ENCODE data around the gene RABAC1.
"Not testable (repeated sequence)": the region's sequence is repeated elsewhere in the genome, so short reads cannot be mapped to it uniquely, and the experiment has no call there.

RABAC1 gene

GRCh38 chr19:41939209-41939608 lies 19.9 kb downstream of the RABAC1 start:
- not testable (repeated sequence) for H3K23ac ChIP-seq (ENCODE audit: low read depth, low read length, poor library complexity); H3K36me3 ChIP-seq (replicated peaks in 1 of 2; ENCODE audit: control insufficient read depth in 2 of 2, insufficient read depth in 2 of 2, low read length in 2 of 2); H2BK15ac ChIP-seq (ENCODE audit: low read length); H3K9ac ChIP-seq (ENCODE audit: low read depth, low read length, poor library complexity); H2BK120ac ChIP-seq (ENCODE audit: low read depth, low read length); H3K4me1 ChIP-seq (ENCODE audit: control insufficient read depth in 2 of 2, insufficient read depth in 1 of 2, low read depth in 1 of 2, low read length in 2 of 2); DNase-seq (ENCODE audit: low spot score); H2AK5ac ChIP-seq (ENCODE audit: low read depth, low read length); H2BK12ac ChIP-seq (ENCODE audit: low read length); H3K4me2 ChIP-seq (ENCODE audit: insufficient read depth, low read length, poor library complexity, severe bottlenecking); H2BK5ac ChIP-seq (ENCODE audit: low read length); H4K91ac ChIP-seq (ENCODE audit: low read depth, low read length, poor library complexity); H3K9me3 ChIP-seq (replicated peaks in 1 of 2; ENCODE audit: control insufficient read depth in 2 of 2, insufficient read depth in 1 of 2, low read depth in 1 of 2, low read length in 2 of 2); H3K18ac ChIP-seq (ENCODE audit: low read length); H2AFZ ChIP-seq (ENCODE audit: low read length); H3K4ac ChIP-seq (ENCODE audit: low read length); H3K4me3 ChIP-seq (ENCODE audit: low read length in 2 of 2); H3K14ac ChIP-seq (ENCODE audit: low read length); H4K8ac ChIP-seq (ENCODE audit: low read depth, low read length); H3K79me1 ChIP-seq (ENCODE audit: low read depth, low read length); H3K27ac ChIP-seq (replicated peaks; ENCODE audit: low read length)
- peaks cover 6 to 59% (median 42%) of the 10 kb centered on the region in 3 experiments for H3K27me3 ChIP-seq (ENCODE audit: control insufficient read depth in 3 of 3, insufficient read depth in 3 of 3, low read depth in 1 of 3, low read length in 3 of 3)

GRCh38 chr19:41937525-41938468 lies 21.3 kb downstream of the RABAC1 start:
- Histone ChIP-seq H3K79me1 (ENCODE audit: low read depth, low read length) (no peaks in the 10 kb centered on the region), H2BK120ac (ENCODE audit: low read depth, low read length) (no peak overlapping the region), H3K4ac (ENCODE audit: low read length) (no peak overlapping the region), H3K14ac (ENCODE audit: low read length) (no peak overlapping the region), H3K36me3 (replicated peaks in 1 of 2; ENCODE audit: control insufficient read depth in 2 of 2, insufficient read depth in 2 of 2, low read length in 2 of 2) (no peaks in the 10 kb centered on the region), H3K27ac (replicated peaks; ENCODE audit: low read length) (no peak overlapping the region), H2AFZ (ENCODE audit: low read length) (no peak overlapping the region), H3K18ac (ENCODE audit: low read length) (no peak overlapping the region), H3K4me1 (ENCODE audit: control insufficient read depth in 2 of 2, insufficient read depth in 1 of 2, low read depth in 1 of 2, low read length in 2 of 2) (peaks cover 0 to 2% of the 10 kb centered on the region in 2 donors), H3K9me3 (replicated peaks in 1 of 2; ENCODE audit: control insufficient read depth in 2 of 2, insufficient read depth in 1 of 2, low read depth in 1 of 2, low read length in 2 of 2) (no peaks in the 10 kb centered on the region), H2BK5ac (ENCODE audit: low read length) (no peak overlapping the region), H3K23ac (ENCODE audit: low read depth, low read length, poor library complexity) (no peak overlapping the region), H3K4me2 (ENCODE audit: insufficient read depth, low read length, poor library complexity, severe bottlenecking) (no peak overlapping the region), H3K9ac (ENCODE audit: low read depth, low read length, poor library complexity) (no peak overlapping the region), H2BK12ac (ENCODE audit: low read length) (no peak overlapping the region), H4K91ac (ENCODE audit: low read depth, low read length, poor library complexity) (no peak overlapping the region), H4K8ac (ENCODE audit: low read depth, low read length) (no peak overlapping the region), H2BK15ac (ENCODE audit: low read length) (no peak overlapping the region), H3K4me3 (ENCODE audit: low read length in 2 of 2) (no peak overlapping the region), H3K27me3 (ENCODE audit: control insufficient read depth in 3 of 3, insufficient read depth in 3 of 3, low read depth in 1 of 3, low read length in 3 of 3) (peaks cover 7 to 73% (median 56%) of the 10 kb centered on the region in 3 experiments), H2AK5ac (ENCODE audit: low read depth, low read length) (no peak overlapping the region)
- no CpG with 5 or more reads among the region's 22 CpGs for WGBS, 2 donors (ENCODE audit: extremely low coverage in 2 of 2, insufficient read length in 2 of 2, insufficient replicate concordance in 1 of 2)
- DNase-seq (ENCODE audit: low spot score), result no peak

GRCh38 chr19:41936961-41937360 lies 22.2 kb downstream of the RABAC1 start:
- no CpG with 5 or more reads among the region's 15 CpGs for WGBS, 2 donors (ENCODE audit: extremely low coverage in 2 of 2, insufficient read length in 2 of 2, insufficient replicate concordance in 1 of 2)
- Histone ChIP-seq H3K14ac (ENCODE audit: low read length) (no peak overlapping the region), H3K27me3 (ENCODE audit: control insufficient read depth in 3 of 3, insufficient read depth in 3 of 3, low read depth in 1 of 3, low read length in 3 of 3) (peaks cover 14 to 82% (median 64%) of the 10 kb centered on the region in 3 experiments)

GRCh38 chr19:41936416-41936850 lies 22.7 kb downstream of the RABAC1 start:
- peak overlapping the region; percentile 41 for H2AK5ac ChIP-seq (ENCODE audit: low read depth, low read length)
- H4K91ac ChIP-seq (ENCODE audit: low read depth, low read length, poor library complexity), result no peak overlapping the region
- H3K27me3 ChIP-seq (ENCODE audit: control insufficient read depth in 3 of 3, insufficient read depth in 3 of 3, low read depth in 1 of 3, low read length in 3 of 3), result peaks cover 17 to 83% (median 69%) of the 10 kb centered on the region in 3 experiments
- H3K79me1 ChIP-seq (ENCODE audit: low read depth, low read length), result no peaks in the 10 kb centered on the region
- no peak for DNase-seq (ENCODE audit: low spot score)
- no peak overlapping the region for H3K18ac ChIP-seq (ENCODE audit: low read length)
- peak overlapping the region in 1 of 2 donors; percentile 26 for H3K4me3 ChIP-seq (ENCODE audit: low read length in 2 of 2)
- no peak overlapping the region for H3K4ac ChIP-seq (ENCODE audit: low read length)
- H3K14ac ChIP-seq (ENCODE audit: low read length), result no peak overlapping the region
- H3K9me3 ChIP-seq (replicated peaks in 1 of 2; ENCODE audit: control insufficient read depth in 2 of 2, insufficient read depth in 1 of 2, low read depth in 1 of 2, low read length in 2 of 2), result peaks cover 0 to 2% of the 10 kb centered on the region in 2 donors
- H2BK5ac ChIP-seq (ENCODE audit: low read length), result no peak overlapping the region
- peaks cover 0 to 2% of the 10 kb centered on the region in 2 donors for H3K4me1 ChIP-seq (ENCODE audit: control insufficient read depth in 2 of 2, insufficient read depth in 1 of 2, low read depth in 1 of 2, low read length in 2 of 2)
- no peaks in the 10 kb centered on the region for H3K36me3 ChIP-seq (replicated peaks in 1 of 2; ENCODE audit: control insufficient read depth in 2 of 2, insufficient read depth in 2 of 2, low read length in 2 of 2)
- peak overlapping the region; percentile 14 for H3K23ac ChIP-seq (ENCODE audit: low read depth, low read length, poor library complexity)
- H2AFZ ChIP-seq (ENCODE audit: low read length), result no peak overlapping the region
- no CpG with 5 or more reads among the region's 8 CpGs for WGBS, 2 donors (ENCODE audit: extremely low coverage in 2 of 2, insufficient read length in 2 of 2, insufficient replicate concordance in 1 of 2)
- no peak overlapping the region for H2BK12ac ChIP-seq (ENCODE audit: low read length)
- no peak overlapping the region for H3K9ac ChIP-seq (ENCODE audit: low read depth, low read length, poor library complexity)
- no peak overlapping the region for H3K4me2 ChIP-seq (ENCODE audit: insufficient read depth, low read length, poor library complexity, severe bottlenecking)
- H3K27ac ChIP-seq (replicated peaks; ENCODE audit: low read length), result no peak overlapping the region
- peak overlapping the region; percentile 6 for H2BK15ac ChIP-seq (ENCODE audit: low read length)
- H2BK120ac ChIP-seq (ENCODE audit: low read depth, low read length), result no peak overlapping the region
- no peak overlapping the region for H4K8ac ChIP-seq (ENCODE audit: low read depth, low read length)

More at GRCh38 chr19:41936961-41937360, 22.2 kb downstream of the RABAC1 start:
- H3K18ac ChIP-seq (ENCODE audit: low read length), result no peak overlapping the region
- H2BK5ac ChIP-seq (ENCODE audit: low read length), result no peak overlapping the region
- no peak overlapping the region for H3K27ac ChIP-seq (replicated peaks; ENCODE audit: low read length)
- no peaks in the 10 kb centered on the region for H3K79me1 ChIP-seq (ENCODE audit: low read depth, low read length)
- no peak overlapping the region for H3K4ac ChIP-seq (ENCODE audit: low read length)
- H2AFZ ChIP-seq (ENCODE audit: low read length), result no peak overlapping the region
- no peak for DNase-seq (ENCODE audit: low spot score)
- H3K4me3 ChIP-seq (ENCODE audit: low read length in 2 of 2), result no peak overlapping the region
- H2BK12ac ChIP-seq (ENCODE audit: low read length), result no peak overlapping the region
- no peak overlapping the region for H3K23ac ChIP-seq (ENCODE audit: low read depth, low read length, poor library complexity)
- no peak overlapping the region for H4K8ac ChIP-seq (ENCODE audit: low read depth, low read length)
- no peaks in the 10 kb centered on the region for H3K36me3 ChIP-seq (replicated peaks in 1 of 2; ENCODE audit: control insufficient read depth in 2 of 2, insufficient read depth in 2 of 2, low read length in 2 of 2)
- no peak overlapping the region for H2BK120ac ChIP-seq (ENCODE audit: low read depth, low read length)
- H3K4me2 ChIP-seq (ENCODE audit: insufficient read depth, low read length, poor library complexity, severe bottlenecking), result no peak overlapping the region
- no peak overlapping the region for H4K91ac ChIP-seq (ENCODE audit: low read depth, low read length, poor library complexity)
- no peak overlapping the region for H2AK5ac ChIP-seq (ENCODE audit: low read depth, low read length)
- peaks cover 0 to 2% of the 10 kb centered on the region in 2 donors for H3K9me3 ChIP-seq (replicated peaks in 1 of 2; ENCODE audit: control insufficient read depth in 2 of 2, insufficient read depth in 1 of 2, low read depth in 1 of 2, low read length in 2 of 2)
- H2BK15ac ChIP-seq (ENCODE audit: low read length), result no peak overlapping the region
- H3K9ac ChIP-seq (ENCODE audit: low read depth, low read length, poor library complexity), result no peak overlapping the region
- H3K4me1 ChIP-seq (ENCODE audit: control insufficient read depth in 2 of 2, insufficient read depth in 1 of 2, low read depth in 1 of 2, low read length in 2 of 2), result peaks cover 0 to 2% of the 10 kb centered on the region in 2 donors
